Neutrophil (primary cell): ENCODE data around the gene NDUFC2.

Source experiments
- H3K27ac ChIP-seq: fragments of 200-600 bp; sonication (generic); 2 replicates; pipeline ENCODE4 v1.5.1; 2016; ENCODE audit warnings: mild to moderate bottlenecking, moderate library complexity
- H3K27me3 ChIP-seq: fragments of 200-600 bp; sonication (generic); 2 replicates; pipeline ENCODE4 v1.6.0; 2016; ENCODE audit warnings: mild to moderate bottlenecking
- H3K36me3 ChIP-seq: fragments of 200-600 bp; sonication (generic); 2 replicates; pipeline ENCODE4 v1.5.1; 2017
- H3K4me1 ChIP-seq, 2 experiments: fragments of 200-600 bp in 1 of 2; sonication (generic) in 1 of 2; 1 replicate in 1 of 2; 2 replicates in 1 of 2; pipeline versions ENCODE4 v1.5.1 to v1.6.1; 2013 to 2016; ENCODE audit warnings: low read depth in 1 of 2, low read length in 1 of 2, mild to moderate bottlenecking in 1 of 2, moderate library complexity in 1 of 2; ENCODE audit not compliant: control insufficient read depth in 1 of 2, insufficient read depth in 1 of 2
- H3K4me3 ChIP-seq, 2 experiments: fragments of 200-600 bp in 1 of 2; sonication (generic) in 1 of 2; 1 replicate in 1 of 2; 2 replicates in 1 of 2; pipeline ENCODE4 v1.5.1; 2013 to 2016; ENCODE audit warnings: low read depth in 1 of 2, low read length in 1 of 2, mild to moderate bottlenecking in 1 of 2, moderate library complexity in 1 of 2
- H3K9me3 ChIP-seq: fragments of 200-600 bp; sonication (generic); 2 replicates; pipeline ENCODE4 v1.5.1; 2016
- TF ChIP-seq, protein P1 (sequence below): fragments of 200-600 bp; sonication (generic); IDR thresholded peaks from 2 replicates; pipeline ENCODE4 v1.5.1; 2016; ENCODE audit warnings: antibody characterized with exemption

Gene NDUFC2

DNA sequence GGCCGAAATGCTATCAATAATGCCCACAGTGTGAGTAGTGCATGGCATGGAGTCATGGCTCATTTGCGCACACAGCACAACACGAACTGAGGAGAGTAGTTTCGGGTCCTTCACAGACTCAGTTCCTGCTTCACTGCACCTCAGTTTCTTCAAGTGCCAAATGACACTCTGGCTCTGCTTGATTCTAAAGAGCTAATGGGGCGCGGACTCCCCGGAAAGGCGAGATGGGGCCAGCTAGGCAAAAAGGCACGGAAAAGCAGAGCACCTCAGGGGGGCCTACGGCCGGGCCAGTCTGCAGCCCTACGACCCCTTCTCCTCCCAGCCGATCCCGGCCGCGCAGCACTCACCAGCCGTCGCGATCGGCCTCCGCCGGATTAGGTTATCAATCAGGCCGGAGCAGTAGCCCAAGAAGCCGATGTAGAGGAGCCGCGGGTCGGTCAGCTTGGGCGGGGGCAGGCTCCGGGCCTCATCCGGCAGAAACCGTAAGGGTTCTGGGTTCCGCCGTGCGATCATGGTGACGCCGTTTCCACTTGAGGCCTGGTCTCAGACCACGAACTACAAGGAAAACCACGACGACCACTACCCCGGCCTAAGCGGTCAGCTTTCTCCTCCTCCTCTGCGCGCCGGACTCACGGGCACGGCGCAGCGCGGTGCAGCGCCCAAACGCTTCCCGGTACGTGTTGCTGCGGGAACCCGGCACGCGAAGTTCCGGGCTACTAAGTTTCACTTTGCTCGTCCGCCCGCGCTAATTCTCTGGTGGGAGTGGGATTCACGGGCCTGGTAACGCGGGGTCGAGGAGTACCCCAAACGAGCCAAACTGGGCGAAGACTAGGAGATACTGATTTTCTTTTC is at the start of gene NDUFC2:
Gene NDUFC2 (minus strand): TSS at position 631 of the 852 bp plus-strand sequence. CDS start 118 bp downstream, at position 513.
- H3K27ac ChIP-seq: peak within 1 kb of the TSS; percentile 78
- TF ChIP-seq, protein P1, sequence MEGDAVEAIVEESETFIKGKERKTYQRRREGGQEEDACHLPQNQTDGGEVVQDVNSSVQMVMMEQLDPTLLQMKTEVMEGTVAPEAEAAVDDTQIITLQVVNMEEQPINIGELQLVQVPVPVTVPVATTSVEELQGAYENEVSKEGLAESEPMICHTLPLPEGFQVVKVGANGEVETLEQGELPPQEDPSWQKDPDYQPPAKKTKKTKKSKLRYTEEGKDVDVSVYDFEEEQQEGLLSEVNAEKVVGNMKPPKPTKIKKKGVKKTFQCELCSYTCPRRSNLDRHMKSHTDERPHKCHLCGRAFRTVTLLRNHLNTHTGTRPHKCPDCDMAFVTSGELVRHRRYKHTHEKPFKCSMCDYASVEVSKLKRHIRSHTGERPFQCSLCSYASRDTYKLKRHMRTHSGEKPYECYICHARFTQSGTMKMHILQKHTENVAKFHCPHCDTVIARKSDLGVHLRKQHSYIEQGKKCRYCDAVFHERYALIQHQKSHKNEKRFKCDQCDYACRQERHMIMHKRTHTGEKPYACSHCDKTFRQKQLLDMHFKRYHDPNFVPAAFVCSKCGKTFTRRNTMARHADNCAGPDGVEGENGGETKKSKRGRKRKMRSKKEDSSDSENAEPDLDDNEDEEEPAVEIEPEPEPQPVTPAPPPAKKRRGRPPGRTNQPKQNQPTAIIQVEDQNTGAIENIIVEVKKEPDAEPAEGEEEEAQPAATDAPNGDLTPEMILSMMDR: no peak
- no peaks in the 10 kb centered on the region for H3K9me3 ChIP-seq
- H3K4me3 ChIP-seq: peak within 1 kb of the TSS; percentile 79 to 93
- no peaks in the 10 kb centered on the region for H3K36me3 ChIP-seq
- H3K27me3 ChIP-seq: no peaks in the 10 kb centered on the region
- peaks cover 22 to 23% of the 10 kb centered on the region in 2 experiments for H3K4me1 ChIP-seq

DNA sequence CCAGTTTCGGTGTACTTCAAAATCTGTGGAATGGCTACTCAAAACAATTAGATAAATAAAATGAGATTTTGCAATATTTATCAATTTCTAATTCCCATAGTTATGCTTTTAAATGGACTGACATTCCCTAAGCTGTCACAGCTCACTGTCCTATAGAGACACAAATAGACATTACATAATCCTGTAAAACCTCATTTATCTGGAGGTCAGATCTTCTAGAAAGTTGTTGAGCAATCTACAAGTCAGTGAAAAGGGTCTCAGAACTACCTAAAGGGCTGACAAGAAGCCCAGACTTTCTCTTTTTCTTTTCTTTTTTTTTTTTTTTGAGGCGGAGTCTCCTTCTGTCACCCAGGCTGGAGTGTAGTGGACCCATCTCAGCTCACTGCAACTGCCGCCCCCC is 47.7 kb upstream of the NDUFC2 start:
- TF ChIP-seq, protein P1: no peak
- Histone ChIP-seq H3K27me3 (no peaks in the 10 kb centered on the region), H3K9me3 (no peaks in the 10 kb centered on the region), H3K36me3 (no peaks in the 10 kb centered on the region), H3K4me1 (no peaks in the 10 kb centered on the region), H3K27ac (no peak overlapping the region), H3K4me3 (no peak overlapping the region)

DNA sequence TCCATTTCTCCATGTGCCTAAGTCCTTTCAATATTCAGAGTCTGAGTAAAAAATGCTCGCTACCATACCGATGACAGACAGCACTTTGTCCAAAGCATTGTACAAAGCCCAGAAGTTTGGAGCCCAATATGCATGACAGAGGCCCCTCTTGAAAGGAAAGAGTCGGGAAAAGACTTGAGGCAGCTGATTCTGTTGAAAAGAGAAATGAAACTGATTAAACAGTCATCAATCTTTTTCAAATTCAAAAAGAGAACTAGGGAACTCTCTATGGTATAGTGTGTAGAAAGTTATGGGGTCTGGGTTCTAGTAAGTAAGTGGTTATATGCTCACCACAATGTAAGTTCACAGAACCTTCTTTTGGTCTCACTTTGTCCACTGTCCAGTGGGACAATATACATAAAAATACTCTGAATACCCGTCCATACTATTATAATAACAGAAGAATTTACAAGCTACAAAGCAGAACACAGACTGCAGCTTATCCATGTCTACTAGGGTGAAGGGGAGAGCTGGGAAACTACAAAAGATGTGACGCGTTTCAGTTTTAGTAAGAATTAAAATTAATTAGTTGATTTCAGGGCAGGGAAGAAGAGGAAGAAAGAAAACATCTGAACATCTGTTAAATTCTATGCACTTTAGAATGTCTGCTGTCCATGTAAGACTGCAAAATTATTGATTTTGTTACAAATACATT is 33.1 kb upstream of the NDUFC2 start:
- H3K27me3 ChIP-seq: no peaks in the 10 kb centered on the region
- peaks cover 31% of the 10 kb centered on the region for H3K36me3 ChIP-seq
- no peak overlapping the region for H3K4me3 ChIP-seq
- no peaks in the 10 kb centered on the region for H3K9me3 ChIP-seq
- TF ChIP-seq, protein P1: no peak
- no peaks in the 10 kb centered on the region for H3K4me1 ChIP-seq
- H3K27ac ChIP-seq: no peak overlapping the region

DNA sequence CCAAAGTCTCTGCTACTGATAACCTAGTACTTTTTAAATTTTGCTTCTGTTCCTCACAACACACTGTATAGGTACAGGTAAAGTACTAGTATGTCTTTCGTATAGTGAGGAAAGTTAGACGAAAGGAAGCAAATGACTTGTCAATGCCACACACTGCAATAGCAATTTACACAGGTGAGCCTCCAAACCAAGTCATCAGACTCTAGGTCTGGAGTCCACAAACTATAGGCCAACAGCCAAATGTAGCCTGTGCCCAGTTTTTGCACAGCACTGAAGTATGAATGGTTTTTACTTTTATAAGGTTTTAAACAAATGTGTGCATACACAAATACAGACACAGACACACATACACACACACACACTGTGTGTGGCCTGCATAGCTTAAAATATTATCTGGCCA is 31.6 kb upstream of the NDUFC2 start:
- TF ChIP-seq, protein P1: no peak
- no peak overlapping the region for H3K4me3 ChIP-seq
- no peak overlapping the region for H3K27ac ChIP-seq
- no peaks in the 10 kb centered on the region for H3K4me1 ChIP-seq
- no peaks in the 10 kb centered on the region for H3K9me3 ChIP-seq
- no peaks in the 10 kb centered on the region for H3K27me3 ChIP-seq
- peaks cover 31% of the 10 kb centered on the region for H3K36me3 ChIP-seq

DNA sequence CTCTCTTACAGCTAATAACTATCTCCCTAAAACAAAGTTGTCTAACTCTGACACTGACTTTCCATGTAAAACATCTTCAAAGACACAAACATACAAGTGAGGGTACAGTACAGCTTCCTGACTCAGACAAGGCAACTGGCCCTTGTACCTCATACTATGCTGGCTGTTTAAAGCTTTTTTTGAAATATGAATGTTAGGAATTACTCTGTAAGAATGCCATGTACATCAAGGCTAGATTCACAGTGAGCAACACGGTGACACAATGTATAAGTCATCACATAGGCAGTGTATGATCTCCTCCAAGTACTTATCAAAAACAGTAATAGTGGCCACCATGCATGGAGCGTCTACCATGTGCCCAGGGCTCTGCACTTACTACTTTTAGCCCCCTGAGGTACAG is 31.2 kb upstream of the NDUFC2 start:
- Histone ChIP-seq H3K27ac (no peak overlapping the region), H3K4me3 (no peak overlapping the region), H3K9me3 (no peaks in the 10 kb centered on the region), H3K27me3 (no peaks in the 10 kb centered on the region), H3K36me3 (peaks cover 31% of the 10 kb centered on the region), H3K4me1 (no peaks in the 10 kb centered on the region)
- TF ChIP-seq, protein P1: no peak
